ENCODE data around the gene PPIP5K2.

DNA sequence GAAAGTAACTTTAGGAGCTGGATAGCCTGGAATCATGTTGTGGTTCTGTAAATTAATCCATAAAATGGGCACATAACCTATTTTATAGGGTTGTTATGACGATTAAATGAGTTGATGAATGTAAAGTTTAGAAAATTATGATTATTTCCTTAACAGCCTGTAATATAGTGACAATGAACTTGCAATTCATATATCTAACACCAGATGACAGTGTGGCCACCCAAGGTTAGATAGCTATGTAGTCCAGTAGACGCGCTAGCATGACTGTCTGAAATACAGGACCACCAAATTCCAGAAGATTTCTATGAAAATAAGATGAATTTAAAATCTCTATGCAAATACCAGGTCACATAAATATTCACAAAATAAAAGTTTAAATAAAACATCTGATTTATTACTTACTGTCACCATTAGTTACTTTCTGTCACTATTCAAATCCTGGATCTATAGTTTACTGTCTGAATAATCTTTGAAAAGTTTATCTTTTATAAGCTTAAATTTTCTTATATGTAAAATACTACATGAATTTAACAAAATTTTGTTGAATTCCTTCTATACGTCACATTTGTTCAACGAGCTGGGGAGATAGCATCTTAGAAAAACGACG, 112.4 kb downstream of the PPIP5K2 start:
- TF ChIP-seq, protein P1, sequence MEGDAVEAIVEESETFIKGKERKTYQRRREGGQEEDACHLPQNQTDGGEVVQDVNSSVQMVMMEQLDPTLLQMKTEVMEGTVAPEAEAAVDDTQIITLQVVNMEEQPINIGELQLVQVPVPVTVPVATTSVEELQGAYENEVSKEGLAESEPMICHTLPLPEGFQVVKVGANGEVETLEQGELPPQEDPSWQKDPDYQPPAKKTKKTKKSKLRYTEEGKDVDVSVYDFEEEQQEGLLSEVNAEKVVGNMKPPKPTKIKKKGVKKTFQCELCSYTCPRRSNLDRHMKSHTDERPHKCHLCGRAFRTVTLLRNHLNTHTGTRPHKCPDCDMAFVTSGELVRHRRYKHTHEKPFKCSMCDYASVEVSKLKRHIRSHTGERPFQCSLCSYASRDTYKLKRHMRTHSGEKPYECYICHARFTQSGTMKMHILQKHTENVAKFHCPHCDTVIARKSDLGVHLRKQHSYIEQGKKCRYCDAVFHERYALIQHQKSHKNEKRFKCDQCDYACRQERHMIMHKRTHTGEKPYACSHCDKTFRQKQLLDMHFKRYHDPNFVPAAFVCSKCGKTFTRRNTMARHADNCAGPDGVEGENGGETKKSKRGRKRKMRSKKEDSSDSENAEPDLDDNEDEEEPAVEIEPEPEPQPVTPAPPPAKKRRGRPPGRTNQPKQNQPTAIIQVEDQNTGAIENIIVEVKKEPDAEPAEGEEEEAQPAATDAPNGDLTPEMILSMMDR (IDR thresholded peaks at IDR 0.05; ENCODE audit: low read depth, low read length, missing input control): peak; percentile 84
- no peak for TF ChIP-seq YY1 (IDR thresholded peaks at IDR 0.05)
- no peak for TF ChIP-seq ZBTB33 (IDR thresholded peaks at IDR 0.05)
- TF ChIP-seq, protein P2, sequence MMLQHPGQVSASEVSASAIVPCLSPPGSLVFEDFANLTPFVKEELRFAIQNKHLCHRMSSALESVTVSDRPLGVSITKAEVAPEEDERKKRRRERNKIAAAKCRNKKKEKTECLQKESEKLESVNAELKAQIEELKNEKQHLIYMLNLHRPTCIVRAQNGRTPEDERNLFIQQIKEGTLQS (IDR thresholded peaks at IDR 0.05): no peak
- no peak for TF ChIP-seq MAX (IDR thresholded peaks at IDR 0.05)
- TF ChIP-seq GABPA (IDR thresholded peaks at IDR 0.05 in 1 of 2, conservative IDR thresholded peaks at IDR 0.05 in 1 of 2): no peak
- no peak for TF ChIP-seq TAF1 (conservative IDR thresholded peaks at IDR 0.05)
- no peak for TF ChIP-seq EGR1 (IDR thresholded peaks at IDR 0.05; ENCODE audit: low read depth in 2 of 2)
- TF ChIP-seq SP1 (IDR thresholded peaks at IDR 0.05): no peak
- TF ChIP-seq RAD21 (IDR thresholded peaks at IDR 0.05): peak; percentile 80 to 87
- TF ChIP-seq, protein P3, sequence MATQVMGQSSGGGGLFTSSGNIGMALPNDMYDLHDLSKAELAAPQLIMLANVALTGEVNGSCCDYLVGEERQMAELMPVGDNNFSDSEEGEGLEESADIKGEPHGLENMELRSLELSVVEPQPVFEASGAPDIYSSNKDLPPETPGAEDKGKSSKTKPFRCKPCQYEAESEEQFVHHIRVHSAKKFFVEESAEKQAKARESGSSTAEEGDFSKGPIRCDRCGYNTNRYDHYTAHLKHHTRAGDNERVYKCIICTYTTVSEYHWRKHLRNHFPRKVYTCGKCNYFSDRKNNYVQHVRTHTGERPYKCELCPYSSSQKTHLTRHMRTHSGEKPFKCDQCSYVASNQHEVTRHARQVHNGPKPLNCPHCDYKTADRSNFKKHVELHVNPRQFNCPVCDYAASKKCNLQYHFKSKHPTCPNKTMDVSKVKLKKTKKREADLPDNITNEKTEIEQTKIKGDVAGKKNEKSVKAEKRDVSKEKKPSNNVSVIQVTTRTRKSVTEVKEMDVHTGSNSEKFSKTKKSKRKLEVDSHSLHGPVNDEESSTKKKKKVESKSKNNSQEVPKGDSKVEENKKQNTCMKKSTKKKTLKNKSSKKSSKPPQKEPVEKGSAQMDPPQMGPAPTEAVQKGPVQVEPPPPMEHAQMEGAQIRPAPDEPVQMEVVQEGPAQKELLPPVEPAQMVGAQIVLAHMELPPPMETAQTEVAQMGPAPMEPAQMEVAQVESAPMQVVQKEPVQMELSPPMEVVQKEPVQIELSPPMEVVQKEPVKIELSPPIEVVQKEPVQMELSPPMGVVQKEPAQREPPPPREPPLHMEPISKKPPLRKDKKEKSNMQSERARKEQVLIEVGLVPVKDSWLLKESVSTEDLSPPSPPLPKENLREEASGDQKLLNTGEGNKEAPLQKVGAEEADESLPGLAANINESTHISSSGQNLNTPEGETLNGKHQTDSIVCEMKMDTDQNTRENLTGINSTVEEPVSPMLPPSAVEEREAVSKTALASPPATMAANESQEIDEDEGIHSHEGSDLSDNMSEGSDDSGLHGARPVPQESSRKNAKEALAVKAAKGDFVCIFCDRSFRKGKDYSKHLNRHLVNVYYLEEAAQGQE (IDR thresholded peaks at IDR 0.05): no peak

All from liver (tissue), 3 donors.